Right forelimb (tissue), 1 donor: ENCODE results near the gene PCBP1.
"Not testable (repeated sequence)": the region's sequence is repeated elsewhere in the genome, so short reads cannot be mapped to it uniquely, and the experiment has no call there.

ENCODE experiments used
- DNase-seq: peaks from one replicate; pipeline ENCODE4 v3.0.0-alpha.2; 2018

The PCBP1 gene

GRCh38 chr2:70101174-70101573 lies 13.9 kb downstream of the PCBP1 start:
- peak; percentile 23 for DNase-seq

- not testable (repeated sequence) for DNase-seq
Observed at GRCh38 chr2:70101686-70102085, 14.4 kb downstream of the PCBP1 start.

DNA sequence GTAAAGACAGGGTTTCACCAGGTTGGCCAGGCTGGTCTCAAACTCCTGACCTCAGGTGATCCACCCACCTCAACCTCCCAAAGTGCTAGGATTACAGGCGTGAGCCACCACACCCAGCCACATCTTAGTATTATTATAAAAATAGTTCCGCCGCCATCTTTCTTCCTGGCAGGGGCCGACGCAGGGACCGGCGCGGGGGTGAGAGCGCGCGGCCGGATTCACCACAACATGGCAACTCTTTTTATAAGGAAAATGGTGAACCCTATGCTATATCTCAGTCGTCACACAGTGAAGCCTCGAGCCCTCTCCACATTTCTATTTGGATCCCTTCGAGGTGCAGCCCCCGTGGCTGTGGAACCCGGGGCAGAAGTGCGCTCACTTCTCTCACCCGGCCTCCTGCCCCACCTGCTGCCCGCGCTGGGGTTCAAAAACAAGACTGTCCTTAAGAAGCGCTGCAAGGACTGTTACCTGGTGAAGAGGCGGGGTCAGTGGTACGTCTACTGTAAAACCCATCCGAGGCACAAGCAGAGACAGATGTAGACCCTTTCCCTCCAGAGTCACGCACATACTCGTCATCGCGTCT lies 15.1 kb downstream of the PCBP1 start:
- DNase-seq, result peak; percentile 21

DNA sequence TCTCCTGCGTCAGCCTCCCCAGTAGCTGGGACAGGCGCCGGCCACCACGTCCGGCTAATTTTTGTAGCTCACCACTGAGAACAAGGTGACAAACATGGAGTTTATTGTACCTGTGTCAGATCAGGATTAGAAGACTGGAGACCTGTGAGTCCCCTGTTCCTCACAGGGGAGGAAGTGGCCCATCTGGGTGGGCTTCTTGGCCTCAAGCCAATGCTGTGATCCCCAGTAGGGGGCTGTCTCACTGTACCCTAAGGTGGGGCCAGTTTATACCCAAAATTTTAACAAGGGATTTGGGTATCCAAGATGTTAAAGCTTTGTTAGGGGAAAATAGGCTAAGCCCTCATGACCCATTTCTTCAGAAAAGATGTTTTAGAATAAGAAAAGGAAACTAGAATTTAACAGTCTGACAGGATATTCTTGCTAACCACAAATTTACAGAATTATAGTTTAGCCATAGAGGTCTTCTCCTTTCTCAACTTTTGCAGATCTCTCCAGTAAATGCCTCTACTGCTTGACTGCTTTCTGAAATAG lies 16.3 kb downstream of the PCBP1 start:
- DNase-seq, result no peak

DNA sequence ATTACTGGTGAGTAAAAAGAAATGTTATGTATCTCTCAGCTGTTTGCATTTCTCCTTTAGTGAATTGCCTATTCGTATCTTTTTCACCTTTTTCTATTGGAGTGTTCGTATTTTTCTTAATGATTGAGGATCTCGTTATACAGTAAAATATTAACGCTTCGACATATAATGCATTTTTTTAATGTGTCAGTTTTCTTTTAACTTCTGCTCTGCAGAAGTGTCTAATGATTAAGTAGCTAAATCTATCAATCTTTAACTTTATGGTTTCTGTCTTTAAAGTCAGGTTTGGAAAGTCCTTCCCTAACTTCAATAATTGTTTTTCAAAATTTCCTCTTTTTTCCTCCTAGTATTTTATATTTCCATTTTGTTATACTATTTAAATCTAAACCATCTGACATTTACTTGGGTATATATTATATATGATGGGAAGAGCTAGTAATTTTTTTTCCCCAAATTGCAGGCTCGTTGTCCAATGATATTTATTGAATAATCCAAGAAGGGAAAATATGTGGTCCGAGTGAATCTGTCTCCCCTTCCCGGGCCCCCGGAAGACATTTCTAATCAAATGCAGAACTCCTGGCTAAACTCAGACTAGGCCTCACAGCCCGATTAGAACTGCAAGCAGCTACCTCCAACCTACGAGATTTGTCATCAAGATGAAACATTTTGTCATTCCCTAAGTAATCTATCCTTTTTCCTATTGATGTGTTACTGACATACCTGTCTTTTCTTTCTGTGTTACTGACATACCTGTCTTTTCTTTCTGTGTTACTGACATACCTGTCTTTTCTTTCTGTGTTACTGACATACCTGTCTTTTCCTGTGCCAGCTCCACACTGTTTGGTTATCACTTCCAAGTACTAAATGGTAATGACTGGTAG lies 17.2 kb downstream of the PCBP1 start:
- DNase-seq, result peak; percentile 89

- DNase-seq, result not testable (repeated sequence)
Observed at GRCh38 chr2:70106138-70106537, 18.9 kb downstream of the PCBP1 start.

DNA sequence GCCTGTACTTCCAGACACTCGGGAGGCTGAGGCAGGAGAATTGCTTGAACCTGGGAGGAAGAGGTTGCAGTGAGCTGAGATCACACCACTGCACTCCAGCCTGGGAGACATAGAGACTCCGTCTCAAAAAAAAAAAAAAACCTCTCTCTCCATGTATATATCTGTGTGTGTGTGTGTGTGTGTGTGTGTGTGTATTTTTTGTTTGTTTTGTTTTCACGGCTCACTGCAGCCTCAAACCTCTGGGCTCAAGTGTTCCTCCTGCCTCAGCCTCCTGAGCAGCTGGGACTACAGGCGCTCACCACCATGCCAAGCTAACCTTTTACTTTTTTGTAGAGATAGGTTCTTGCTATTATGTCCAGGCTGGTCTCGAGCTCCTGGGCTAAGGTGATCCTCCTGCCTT lies 23.1 kb downstream of the PCBP1 start:
- DNase-seq, result not testable (repeated sequence)

GRCh38 chr2:70111752-70112591 lies 24.7 kb downstream of the PCBP1 start:
- no peak for DNase-seq

DNA sequence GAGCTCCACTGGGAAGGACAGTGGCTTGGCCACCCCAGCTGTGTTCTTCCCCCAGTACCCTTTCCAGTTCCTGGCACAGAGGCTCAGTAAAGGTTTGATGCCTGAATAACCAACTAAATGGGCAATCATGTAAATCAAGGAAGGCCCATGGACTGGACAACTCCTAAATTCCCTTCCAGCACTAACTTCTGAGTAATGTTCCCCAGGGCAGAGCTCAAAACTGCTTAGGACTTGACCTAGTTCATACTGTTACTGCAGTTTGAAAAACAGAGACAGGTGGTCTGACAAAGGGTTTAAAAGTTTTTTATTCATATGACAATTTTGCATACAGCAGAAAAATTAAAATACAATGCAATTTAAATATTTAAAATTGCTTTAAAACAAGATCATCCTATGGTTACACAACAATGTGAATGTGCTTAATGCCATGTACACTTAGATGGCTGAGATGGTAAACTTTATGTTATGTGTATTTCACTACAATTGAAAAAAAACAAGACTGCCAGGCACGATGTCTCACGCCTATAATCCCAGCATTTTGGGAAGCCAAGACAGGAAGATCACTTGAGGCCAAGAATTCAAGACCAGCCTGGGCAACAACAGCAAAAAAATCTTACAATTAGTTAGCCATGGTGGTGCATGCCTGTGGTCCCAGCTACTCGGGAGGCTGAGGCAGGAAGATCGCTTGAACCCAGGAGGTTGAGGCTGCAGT lies 26.2 kb downstream of the PCBP1 start:
- DNase-seq, result no peak

DNA sequence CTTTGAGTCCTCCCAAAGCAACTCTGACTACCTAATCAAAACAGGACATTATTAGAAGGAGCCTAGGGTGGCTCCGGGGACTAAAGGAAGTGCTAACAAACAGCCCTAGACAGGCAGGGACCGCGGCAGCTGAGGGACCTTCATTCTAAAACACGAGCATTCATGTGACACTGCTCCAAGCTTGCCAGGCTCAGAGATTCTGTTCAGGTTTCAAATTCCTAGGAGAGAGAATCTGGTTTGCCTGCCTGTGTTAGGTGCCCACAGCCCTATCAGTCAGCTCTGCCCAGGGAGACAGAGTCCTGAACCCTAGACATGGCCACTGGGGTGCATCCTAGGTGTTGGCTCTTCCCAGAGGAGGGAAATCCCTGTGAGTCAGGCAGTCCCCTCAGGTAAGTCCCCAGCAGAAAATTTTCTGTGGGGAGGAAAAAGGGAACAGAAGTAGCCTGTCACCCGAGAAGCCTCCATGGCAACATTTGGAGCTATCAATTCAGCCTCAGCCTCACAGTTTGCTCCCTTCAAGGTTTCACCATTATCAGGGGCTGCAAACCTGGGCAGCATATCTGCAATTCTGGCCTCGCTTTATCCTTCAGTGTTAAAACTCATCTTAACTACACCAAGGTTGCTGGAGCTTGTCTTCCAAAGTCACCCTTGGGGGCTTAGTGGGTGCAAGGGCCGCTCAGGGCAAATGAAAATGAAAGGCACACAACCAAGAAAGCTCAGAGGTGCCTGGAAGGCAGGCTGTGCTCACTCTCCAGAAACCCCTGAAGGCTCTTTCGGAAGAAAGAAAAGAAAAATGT lies 28.6 kb downstream of the PCBP1 start:
- no peak for DNase-seq

DNA sequence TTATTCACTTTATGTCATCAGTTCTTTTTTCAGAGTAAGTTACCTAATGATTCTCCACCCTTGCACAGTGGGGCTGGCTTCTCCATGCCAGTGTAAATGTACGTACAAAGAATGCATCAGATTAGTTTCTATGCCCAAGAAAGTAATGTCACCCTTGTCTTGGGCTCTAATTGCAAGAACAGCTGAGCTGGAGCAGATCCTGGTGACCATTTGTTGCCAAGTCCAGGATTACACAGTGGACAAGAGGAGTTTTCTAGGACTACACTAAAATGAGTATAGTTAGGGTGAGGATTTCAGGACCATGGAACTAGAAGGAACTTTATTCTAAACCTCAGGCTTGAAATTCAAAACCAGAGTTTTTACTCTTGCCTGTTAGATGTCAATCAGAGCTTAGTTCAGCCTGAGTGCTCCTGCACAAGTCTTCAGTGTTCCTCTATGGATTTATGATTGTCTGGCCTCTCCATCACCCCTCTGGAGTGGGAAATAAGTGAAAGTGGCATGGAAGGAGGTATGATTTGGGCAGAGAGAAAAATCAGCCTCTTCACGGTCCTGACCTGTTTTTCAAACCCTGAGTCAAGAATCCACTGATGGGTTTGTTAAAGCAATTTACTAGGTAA lies 29.8 kb downstream of the PCBP1 start:
- no peak for DNase-seq

- no peak for DNase-seq
Observed at GRCh38 chr2:70118798-70119454, 31.6 kb downstream of the PCBP1 start.

- no peak for DNase-seq
Observed at GRCh38 chr2:70121627-70122372, 34.5 kb downstream of the PCBP1 start.

DNA sequence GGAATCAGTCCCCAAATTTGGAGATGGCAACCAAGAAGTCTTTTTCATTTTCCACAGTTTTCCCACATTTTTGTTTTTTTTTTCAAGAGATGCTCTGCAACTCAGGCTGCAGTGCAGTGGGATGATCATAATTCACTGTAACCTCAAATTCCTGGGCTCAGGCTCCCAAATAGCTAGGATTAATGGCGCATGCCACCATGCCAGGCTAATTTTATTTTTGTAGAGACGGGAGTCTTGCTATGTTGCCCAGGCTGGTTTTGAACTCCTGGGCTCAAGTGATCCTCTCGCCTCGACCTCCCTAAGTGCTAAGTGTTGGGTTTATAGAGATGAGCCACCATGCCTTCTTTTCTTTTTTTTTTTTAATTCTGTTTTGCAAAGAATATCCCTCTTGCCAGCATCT lies 35.2 kb downstream of the PCBP1 start:
- no peak for DNase-seq

DNA sequence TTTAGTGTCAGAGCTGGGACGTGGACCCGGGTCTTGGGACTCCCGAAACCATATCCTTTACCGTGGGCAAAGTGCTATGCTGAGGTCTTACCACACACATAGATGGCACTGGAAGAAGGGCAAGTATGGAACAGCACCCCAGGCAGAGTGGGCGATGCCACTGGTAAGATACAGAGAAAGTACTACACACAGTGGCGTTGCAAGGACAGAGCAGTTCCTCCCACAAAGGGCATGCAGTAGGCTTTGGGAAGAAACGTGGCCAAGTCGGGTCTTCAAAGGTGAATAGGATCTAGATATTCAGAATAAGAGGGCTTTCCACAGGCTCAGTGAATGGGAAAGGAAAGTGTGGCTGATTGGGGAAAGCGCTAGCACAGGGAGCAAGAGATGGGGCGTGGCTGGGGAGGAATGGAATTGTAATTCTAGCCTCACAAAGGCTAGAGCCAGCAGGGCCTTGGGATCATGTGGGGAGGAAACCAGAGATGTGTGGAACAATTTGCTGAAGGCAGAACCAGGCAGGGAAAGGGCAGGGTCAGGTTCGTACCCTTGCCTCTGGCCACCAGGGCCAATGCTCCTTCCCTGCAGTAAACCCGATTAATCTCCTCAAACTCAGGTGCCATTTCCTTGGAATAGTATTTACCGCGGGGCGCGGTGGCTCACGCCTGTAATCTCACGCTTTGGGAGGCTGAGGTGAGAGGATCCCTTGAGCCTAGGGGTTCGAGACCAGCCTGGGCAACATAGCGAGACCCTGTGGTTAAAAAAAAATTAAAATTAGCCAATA lies 36.0 kb downstream of the PCBP1 start:
- peak; percentile 83 for DNase-seq

GRCh38 chr2:70123829-70124116 lies 36.5 kb downstream of the PCBP1 start:
- DNase-seq, result no peak

GRCh38 chr2:70124983-70125480 lies 37.8 kb downstream of the PCBP1 start:
- DNase-seq, result peak; percentile 88

DNA sequence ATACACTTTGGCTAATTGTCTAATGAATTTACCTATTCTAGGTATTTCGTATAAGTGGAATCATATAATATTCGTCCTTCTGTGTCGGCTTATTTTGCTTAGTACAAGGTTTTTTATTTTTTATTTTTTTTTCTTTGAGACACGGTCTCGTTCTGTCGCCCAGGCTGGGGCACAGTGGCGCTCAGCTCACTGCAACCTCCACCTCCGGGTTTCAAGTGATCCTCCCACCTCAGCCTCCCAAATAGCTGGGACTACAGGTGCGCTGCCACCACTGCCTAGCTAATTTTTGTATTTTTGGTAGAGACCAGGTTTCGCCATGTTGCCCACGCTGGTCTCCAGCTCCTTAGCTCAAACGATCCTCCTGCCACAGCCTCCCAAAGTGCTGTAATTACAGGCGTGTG lies 38.2 kb downstream of the PCBP1 start:
- DNase-seq, result no peak

DNA sequence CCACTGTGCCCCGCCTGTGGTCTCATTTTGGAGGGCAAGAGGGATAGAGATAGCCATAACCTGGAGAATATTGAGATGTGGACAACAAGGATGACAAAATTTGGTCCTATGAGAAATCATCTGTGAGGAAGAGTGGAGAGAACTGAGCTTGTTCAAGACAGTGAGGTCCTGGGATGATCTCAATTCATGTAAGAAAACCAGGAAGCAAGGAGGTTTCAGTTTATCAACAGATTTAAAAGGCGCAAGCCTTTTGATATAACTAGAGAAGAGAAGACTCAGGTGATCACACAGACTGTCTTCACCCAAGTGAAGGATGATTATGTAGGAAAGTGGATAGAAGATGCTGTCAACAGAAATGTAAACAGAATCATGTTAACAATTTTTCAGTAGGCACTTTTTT lies 39.1 kb downstream of the PCBP1 start:
- DNase-seq, result no peak
